Measurements from ENCODE around the gene C4BPA.

C4BPA gene

DNA sequence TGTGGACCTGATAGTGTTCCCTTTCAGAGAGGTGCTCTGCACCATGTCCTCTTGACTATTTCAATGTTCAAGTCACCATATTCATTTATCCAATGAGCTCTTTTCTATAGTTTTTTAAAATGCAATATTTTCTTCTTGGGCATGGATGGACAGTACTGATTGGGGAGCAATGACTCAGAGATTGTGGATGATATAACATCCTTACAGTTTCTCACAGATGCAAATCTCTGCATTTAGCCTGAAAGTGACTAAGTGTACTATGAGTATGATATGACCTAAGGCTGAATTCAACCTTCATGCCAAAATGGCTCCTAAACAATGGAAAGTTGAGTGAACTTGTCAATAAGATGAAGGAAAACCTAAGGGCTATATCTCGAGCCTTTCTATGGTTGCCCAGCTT lies 36.5 kb downstream of the C4BPA start:
- no peak for ATAC-seq
- TF ChIP-seq RARB (CRISPR knock-in tag; IDR thresholded peaks at IDR 0.05) (no peak), ZC3H10 (CRISPR knock-in tag; IDR thresholded peaks at IDR 0.05) (no peak)

DNA sequence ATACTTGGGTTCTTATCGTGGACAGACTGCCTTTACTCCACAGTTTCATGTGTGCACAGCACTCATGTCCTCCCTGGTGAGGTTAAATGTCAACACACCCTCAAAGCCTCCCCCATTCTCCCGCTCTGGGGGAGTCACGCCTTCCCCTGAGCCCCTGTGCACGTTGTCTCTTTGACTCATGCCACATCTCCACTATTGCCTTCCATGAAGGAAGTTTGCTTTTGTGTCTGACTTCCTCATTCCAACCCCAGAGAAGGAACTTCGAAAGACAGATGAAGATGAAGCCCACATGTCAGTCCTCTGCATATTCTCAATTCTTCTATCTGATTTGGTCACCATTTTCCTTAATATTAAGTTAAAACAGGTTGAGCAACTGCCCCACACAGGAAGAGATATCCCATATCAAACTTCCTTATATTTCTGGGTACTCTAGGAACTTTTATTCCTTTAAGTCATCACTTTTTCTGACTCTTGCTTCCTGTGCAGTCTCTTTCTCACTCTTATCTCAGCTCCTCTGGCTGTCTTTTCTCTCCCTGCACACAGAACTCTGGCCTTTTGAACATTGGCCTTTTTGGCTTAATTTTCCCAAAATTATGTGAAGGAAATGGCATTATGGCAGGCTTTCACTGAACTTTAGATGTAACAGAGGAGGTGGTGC lies 41.5 kb downstream of the C4BPA start:
- TF ChIP-seq, protein P1, sequence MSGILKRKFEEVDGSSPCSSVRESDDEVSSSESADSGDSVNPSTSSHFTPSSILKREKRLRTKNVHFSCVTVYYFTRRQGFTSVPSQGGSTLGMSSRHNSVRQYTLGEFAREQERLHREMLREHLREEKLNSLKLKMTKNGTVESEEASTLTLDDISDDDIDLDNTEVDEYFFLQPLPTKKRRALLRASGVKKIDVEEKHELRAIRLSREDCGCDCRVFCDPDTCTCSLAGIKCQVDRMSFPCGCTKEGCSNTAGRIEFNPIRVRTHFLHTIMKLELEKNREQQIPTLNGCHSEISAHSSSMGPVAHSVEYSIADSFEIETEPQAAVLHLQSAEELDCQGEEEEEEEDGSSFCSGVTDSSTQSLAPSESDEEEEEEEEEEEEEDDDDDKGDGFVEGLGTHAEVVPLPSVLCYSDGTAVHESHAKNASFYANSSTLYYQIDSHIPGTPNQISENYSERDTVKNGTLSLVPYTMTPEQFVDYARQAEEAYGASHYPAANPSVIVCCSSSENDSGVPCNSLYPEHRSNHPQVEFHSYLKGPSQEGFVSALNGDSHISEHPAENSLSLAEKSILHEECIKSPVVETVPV (CRISPR knock-in tag; IDR thresholded peaks at IDR 0.05), result no peak
- TF ChIP-seq GLIS3 (CRISPR knock-in tag; IDR thresholded peaks at IDR 0.05) (no peak), ZNF565 (CRISPR knock-in tag; conservative IDR thresholded peaks at IDR 0.05; ENCODE audit: low read depth) (no peak), TCF4 (CRISPR knock-in tag; IDR thresholded peaks at IDR 0.05; ENCODE audit: borderline replicate concordance) (no peak), ISL1 (CRISPR knock-in tag; IDR thresholded peaks at IDR 0.05) (no peak), ZFP3 (CRISPR knock-in tag; IDR thresholded peaks at IDR 0.05) (no peak)
- TF ChIP-seq, protein P2, sequence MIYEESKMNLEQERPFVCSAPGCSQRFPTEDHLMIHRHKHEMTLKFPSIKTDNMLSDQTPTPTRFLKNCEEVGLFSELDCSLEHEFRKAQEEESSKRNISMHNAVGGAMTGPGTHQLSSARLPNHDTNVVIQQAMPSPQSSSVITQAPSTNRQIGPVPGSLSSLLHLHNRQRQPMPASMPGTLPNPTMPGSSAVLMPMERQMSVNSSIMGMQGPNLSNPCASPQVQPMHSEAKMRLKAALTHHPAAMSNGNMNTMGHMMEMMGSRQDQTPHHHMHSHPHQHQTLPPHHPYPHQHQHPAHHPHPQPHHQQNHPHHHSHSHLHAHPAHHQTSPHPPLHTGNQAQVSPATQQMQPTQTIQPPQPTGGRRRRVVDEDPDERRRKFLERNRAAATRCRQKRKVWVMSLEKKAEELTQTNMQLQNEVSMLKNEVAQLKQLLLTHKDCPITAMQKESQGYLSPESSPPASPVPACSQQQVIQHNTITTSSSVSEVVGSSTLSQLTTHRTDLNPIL (CRISPR knock-in tag; IDR thresholded peaks at IDR 0.05; ENCODE audit: low read depth), result no peak
- TF ChIP-seq, protein P3, sequence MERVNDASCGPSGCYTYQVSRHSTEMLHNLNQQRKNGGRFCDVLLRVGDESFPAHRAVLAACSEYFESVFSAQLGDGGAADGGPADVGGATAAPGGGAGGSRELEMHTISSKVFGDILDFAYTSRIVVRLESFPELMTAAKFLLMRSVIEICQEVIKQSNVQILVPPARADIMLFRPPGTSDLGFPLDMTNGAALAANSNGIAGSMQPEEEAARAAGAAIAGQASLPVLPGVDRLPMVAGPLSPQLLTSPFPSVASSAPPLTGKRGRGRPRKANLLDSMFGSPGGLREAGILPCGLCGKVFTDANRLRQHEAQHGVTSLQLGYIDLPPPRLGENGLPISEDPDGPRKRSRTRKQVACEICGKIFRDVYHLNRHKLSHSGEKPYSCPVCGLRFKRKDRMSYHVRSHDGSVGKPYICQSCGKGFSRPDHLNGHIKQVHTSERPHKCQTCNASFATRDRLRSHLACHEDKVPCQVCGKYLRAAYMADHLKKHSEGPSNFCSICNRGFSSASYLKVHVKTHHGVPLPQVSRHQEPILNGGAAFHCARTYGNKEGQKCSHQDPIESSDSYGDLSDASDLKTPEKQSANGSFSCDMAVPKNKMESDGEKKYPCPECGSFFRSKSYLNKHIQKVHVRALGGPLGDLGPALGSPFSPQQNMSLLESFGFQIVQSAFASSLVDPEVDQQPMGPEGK (CRISPR knock-in tag; IDR thresholded peaks at IDR 0.05; ENCODE audit: borderline replicate concordance), result no peak
- TF ChIP-seq, protein P4, sequence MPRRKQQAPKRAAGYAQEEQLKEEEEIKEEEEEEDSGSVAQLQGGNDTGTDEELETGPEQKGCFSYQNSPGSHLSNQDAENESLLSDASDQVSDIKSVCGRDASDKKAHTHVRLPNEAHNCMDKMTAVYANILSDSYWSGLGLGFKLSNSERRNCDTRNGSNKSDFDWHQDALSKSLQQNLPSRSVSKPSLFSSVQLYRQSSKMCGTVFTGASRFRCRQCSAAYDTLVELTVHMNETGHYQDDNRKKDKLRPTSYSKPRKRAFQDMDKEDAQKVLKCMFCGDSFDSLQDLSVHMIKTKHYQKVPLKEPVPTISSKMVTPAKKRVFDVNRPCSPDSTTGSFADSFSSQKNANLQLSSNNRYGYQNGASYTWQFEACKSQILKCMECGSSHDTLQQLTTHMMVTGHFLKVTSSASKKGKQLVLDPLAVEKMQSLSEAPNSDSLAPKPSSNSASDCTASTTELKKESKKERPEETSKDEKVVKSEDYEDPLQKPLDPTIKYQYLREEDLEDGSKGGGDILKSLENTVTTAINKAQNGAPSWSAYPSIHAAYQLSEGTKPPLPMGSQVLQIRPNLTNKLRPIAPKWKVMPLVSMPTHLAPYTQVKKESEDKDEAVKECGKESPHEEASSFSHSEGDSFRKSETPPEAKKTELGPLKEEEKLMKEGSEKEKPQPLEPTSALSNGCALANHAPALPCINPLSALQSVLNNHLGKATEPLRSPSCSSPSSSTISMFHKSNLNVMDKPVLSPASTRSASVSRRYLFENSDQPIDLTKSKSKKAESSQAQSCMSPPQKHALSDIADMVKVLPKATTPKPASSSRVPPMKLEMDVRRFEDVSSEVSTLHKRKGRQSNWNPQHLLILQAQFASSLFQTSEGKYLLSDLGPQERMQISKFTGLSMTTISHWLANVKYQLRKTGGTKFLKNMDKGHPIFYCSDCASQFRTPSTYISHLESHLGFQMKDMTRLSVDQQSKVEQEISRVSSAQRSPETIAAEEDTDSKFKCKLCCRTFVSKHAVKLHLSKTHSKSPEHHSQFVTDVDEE (CRISPR knock-in tag; IDR thresholded peaks at IDR 0.05), result no peak
- TF ChIP-seq, protein P5, sequence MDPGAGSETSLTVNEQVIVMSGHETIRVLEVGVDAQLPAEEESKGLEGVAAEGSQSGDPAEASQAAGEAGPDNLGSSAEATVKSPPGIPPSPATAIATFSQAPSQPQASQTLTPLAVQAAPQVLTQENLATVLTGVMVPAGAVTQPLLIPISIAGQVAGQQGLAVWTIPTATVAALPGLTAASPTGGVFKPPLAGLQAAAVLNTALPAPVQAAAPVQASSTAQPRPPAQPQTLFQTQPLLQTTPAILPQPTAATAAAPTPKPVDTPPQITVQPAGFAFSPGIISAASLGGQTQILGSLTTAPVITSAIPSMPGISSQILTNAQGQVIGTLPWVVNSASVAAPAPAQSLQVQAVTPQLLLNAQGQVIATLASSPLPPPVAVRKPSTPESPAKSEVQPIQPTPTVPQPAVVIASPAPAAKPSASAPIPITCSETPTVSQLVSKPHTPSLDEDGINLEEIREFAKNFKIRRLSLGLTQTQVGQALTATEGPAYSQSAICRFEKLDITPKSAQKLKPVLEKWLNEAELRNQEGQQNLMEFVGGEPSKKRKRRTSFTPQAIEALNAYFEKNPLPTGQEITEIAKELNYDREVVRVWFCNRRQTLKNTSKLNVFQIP (CRISPR knock-in tag; IDR thresholded peaks at IDR 0.05; ENCODE audit: borderline replicate concordance, low read depth), result no peak
- no peak for ATAC-seq

DNA sequence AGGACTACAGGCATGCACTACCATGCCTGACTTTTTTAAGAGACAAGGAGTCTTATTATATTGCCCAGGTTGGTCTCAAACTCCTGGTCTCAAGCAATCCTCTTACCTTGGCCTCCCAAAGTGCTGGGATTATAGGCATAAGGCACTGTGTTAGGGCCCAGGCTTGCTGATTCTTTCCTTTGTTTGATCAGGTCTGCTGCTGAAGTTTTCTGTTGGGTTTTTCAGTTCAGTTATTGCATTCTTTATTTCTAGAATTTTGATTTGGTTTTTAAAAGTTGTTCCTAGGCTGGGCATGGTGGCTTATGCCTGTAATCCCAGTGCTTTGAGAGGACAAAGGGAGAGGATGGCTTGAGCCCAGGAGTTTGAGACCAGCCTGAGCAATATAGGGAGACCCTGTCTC lies 47.9 kb downstream of the C4BPA start:
- no peak for ATAC-seq

More for the DNA sequence above, 47.9 kb downstream of the C4BPA start:
- TF ChIP-seq ARNTL (CRISPR knock-in tag; IDR thresholded peaks at IDR 0.05; ENCODE audit: borderline replicate concordance, low read depth) (no peak), ZFP3 (CRISPR knock-in tag; IDR thresholded peaks at IDR 0.05) (no peak), GLIS3 (CRISPR knock-in tag; IDR thresholded peaks at IDR 0.05) (no peak), TOX (CRISPR knock-in tag; IDR thresholded peaks at IDR 0.05; ENCODE audit: borderline replicate concordance) (no peak), RARB (CRISPR knock-in tag; IDR thresholded peaks at IDR 0.05) (no peak), ZFP30 (CRISPR knock-in tag; IDR thresholded peaks at IDR 0.05) (no peak), SNAI2 (CRISPR knock-in tag; IDR thresholded peaks at IDR 0.05) (no peak), ZNF8 (CRISPR knock-in tag; IDR thresholded peaks at IDR 0.05) (no peak), ZNF70 (CRISPR knock-in tag; IDR thresholded peaks at IDR 0.05) (no peak), PPARA (CRISPR knock-in tag; IDR thresholded peaks at IDR 0.05; ENCODE audit: borderline replicate concordance) (no peak), ESRRG (CRISPR knock-in tag; IDR thresholded peaks at IDR 0.05) (no peak)
- TF ChIP-seq, protein P1 (CRISPR knock-in tag; IDR thresholded peaks at IDR 0.05), result no peak
- TF ChIP-seq, protein P3 (CRISPR knock-in tag; IDR thresholded peaks at IDR 0.05; ENCODE audit: borderline replicate concordance), result no peak
